IMR-90 (cell line): ENCODE results near the gene ZNF282. TPM values are rescaled to one million over a fixed set of nuclear protein-coding genes. Genes with fewer than 3 reads are reported as not detected.

ENCODE experiments used
- CTCF ChIP-seq: conservative IDR thresholded peaks from 2 replicates; pipeline ENCODE4 v1.5.1; 2012; ENCODE audit warnings: mild to moderate bottlenecking, low read depth, low read length, improper control_type of control experiment
- FOS ChIP-seq: fragments of 150-350 bp; IDR thresholded peaks from 2 replicates; pipeline ENCODE4 v1.6.1; 2016; ENCODE audit warnings: low read depth, low read length
- MAFK ChIP-seq: IDR thresholded peaks from 2 replicates; pipeline ENCODE4 v1.6.1; 2012; ENCODE audit warnings: low read depth, low read length, improper control_type of control experiment
- RAD21 ChIP-seq: IDR thresholded peaks from 2 replicates; pipeline ENCODE4 v1.6.1; 2012; ENCODE audit warnings: low read length, improper control_type of control experiment
- RCOR1 ChIP-seq: IDR thresholded peaks from 2 replicates; pipeline ENCODE4 v1.6.1; 2012; ENCODE audit warnings: mild to moderate bottlenecking, low read length, improper control_type of control experiment; ENCODE audit not compliant: insufficient replicate concordance
- RFX5 ChIP-seq: IDR thresholded peaks from 2 replicates; pipeline ENCODE4 v1.8.0; 2012; ENCODE audit warnings: low read depth, mild to moderate bottlenecking, low read length, moderate library complexity
- polyA plus RNA-seq, 3 experiments: library from polyadenylated mRNA; depleted of rRNA; stranded (reverse); fragments of >200 nt; gene quantifications; 2 replicates each; pipeline ENCODE4 v1.2.3, GENCODE V29; 2012; ENCODE audit warnings: low replicate concordance in 1 of 3
- total RNA-seq: library from RNA; depleted of rRNA; stranded (reverse); fragments of >200 nt; gene quantifications from 2 replicates; pipeline ENCODE4 v1.2.3, GENCODE V29; 2012

ZNF282 gene
- total and polyA plus RNA-seq, 2 of the 4 experiments (the other 2 are of a cell fraction) = 7.2 to 11.9 TPM

- TF ChIP-seq CTCF (peak; percentile 78), FOS (no peak), RFX5 (no peak), MAFK (no peak), RCOR1 (peak; percentile 35), RAD21 (peak; percentile 68)
Measured at GRCh38 chr7:149195180-149196150, at the start of gene ZNF282 (continued).
